ENCODE results near the gene SLC19A1.

DNA sequence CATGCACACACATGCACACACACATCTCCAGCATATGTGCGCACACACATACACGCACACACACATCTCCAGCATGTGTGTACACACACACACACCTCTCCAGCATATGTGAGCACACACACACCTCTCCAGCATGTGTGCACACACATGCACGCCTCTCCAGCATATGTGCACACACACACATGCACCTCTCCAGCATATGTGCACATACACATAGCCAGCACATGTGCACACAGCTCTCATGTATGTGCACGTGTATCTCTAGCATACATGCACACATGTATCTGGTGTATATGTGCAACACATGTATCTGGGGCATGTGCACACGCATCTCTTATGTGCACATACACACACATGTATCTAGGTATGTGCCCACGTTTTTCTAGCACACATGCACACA is 57.9 kb downstream of the SLC19A1 start:
- TF ChIP-seq, protein P1, sequence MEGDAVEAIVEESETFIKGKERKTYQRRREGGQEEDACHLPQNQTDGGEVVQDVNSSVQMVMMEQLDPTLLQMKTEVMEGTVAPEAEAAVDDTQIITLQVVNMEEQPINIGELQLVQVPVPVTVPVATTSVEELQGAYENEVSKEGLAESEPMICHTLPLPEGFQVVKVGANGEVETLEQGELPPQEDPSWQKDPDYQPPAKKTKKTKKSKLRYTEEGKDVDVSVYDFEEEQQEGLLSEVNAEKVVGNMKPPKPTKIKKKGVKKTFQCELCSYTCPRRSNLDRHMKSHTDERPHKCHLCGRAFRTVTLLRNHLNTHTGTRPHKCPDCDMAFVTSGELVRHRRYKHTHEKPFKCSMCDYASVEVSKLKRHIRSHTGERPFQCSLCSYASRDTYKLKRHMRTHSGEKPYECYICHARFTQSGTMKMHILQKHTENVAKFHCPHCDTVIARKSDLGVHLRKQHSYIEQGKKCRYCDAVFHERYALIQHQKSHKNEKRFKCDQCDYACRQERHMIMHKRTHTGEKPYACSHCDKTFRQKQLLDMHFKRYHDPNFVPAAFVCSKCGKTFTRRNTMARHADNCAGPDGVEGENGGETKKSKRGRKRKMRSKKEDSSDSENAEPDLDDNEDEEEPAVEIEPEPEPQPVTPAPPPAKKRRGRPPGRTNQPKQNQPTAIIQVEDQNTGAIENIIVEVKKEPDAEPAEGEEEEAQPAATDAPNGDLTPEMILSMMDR (conservative IDR thresholded peaks at IDR 0.05) = no peak
- TF ChIP-seq ZFX (IDR thresholded peaks at IDR 0.05) = no peak

Measured in C4-2B (cell line).